ENCODE measurements around the gene DDA1.
"Not testable (repeated sequence)": the region's sequence is repeated elsewhere in the genome, so short reads cannot be mapped to it uniquely, and the experiment has no call there.

The DDA1 gene

DNA sequence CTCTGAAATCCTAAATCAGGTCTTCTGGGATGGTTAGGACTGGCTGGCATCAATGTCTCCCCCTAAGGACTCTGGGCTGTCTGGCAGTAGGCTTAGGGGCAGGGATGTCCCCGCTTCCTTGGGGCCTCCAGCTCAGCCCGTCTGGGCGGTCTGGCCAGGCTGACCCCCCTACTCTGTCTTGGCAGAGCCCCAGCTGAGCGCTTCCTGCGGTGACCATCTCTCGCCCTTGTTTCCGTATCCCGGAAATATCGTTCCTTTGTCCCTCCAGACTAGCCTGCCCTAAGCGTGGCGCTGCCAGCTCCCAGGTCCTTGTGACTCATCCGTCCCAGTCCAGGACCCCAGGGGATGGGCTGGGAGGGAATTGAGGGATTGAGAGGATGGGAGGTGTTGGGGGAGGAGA, 39.3 kb downstream of the DDA1 start:
- DNase-seq: no peak

DNA sequence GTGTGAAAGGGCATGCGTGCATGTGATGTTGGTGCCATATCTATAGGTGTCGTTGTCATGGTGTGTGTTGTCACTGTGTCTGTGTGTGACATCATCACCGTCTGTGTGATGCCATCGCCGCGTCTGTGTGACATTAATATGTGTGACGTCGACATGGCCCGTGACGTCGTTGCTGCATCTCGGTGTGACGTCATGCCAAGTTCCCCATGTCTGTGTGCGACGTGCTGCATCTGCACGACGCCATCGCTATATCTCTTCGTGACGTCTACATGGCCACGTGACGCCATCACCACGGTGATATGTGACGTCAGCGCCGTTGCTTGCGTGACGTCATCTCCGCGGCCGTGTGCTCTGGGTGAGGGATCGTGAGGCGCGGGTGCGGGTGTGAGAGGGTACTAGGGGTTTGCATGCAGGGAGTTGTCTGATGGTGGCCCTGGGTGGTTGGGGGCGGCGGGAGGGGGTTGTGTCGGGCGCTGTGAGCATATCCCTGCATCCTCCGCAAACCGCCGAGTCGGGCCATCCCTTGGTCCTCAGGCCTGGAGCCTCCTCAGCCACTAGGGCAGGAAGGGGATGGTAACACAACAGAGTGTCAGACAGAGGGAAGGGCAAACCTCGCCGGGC, 42.6 kb downstream of the DDA1 start:
- DNase-seq: no peak

DNA sequence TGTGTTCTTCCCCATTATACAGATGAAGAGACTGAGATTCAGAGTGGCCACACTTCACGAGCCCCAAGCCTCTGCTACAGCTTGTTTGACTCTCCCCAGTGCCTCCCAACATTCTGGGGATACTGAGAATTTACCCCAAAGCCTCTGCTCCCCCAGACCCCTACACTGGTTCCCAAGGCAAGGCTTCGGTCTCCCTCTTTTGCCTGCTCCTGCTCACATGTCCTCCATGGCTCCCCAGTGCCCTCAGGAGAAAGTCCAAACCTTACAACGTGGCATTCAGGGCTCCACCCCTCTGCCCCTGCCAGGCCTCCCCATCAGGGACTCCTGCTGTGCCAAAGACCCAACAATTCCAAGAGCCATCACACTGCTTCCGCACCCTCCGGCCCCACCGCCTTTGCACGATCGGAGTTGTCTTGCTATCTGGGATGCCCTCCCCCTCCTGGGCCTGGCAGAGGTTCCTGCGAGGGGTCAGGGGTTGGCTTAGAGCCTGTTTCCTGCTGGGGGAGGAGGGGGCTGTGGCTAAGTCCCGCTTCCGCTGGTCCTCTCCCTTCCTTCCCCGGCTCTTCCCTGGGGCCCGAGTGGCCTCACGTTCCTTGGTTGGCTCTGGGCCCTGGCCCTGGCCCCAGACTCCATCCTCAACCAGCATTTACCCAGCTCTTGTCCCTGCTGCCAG, 43.4 kb downstream of the DDA1 start:
- no peak for DNase-seq

DNA sequence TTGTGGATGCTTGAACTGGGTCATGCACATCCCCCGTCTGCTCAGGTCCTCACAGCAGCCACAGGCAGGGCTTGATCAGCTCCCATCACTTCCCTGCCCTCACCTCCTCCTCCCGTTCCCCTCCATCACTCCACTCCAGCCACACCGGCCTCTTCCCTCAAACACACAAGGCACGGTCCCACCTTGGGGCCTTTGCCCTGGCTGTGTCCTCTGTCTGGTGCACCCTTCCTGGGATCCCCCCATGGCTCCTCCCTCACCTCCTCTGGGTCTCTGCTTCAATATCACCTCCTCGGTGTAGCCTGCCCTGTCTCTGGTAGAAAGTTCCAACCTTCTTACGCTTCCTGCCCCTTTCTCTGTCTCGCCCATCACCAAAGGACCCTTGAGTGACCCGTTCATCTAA, 44.0 kb downstream of the DDA1 start:
- DNase-seq: no peak

GRCh38 chr19:17357078-17357666, 47.8 kb downstream of the DDA1 start:
- no peak for DNase-seq

- DNase-seq: no peak
Measured at GRCh38 chr19:17357724-17358123, 48.4 kb downstream of the DDA1 start.

- DNase-seq: no peak
Measured at GRCh38 chr19:17358395-17358794, 49.0 kb downstream of the DDA1 start.

DNA sequence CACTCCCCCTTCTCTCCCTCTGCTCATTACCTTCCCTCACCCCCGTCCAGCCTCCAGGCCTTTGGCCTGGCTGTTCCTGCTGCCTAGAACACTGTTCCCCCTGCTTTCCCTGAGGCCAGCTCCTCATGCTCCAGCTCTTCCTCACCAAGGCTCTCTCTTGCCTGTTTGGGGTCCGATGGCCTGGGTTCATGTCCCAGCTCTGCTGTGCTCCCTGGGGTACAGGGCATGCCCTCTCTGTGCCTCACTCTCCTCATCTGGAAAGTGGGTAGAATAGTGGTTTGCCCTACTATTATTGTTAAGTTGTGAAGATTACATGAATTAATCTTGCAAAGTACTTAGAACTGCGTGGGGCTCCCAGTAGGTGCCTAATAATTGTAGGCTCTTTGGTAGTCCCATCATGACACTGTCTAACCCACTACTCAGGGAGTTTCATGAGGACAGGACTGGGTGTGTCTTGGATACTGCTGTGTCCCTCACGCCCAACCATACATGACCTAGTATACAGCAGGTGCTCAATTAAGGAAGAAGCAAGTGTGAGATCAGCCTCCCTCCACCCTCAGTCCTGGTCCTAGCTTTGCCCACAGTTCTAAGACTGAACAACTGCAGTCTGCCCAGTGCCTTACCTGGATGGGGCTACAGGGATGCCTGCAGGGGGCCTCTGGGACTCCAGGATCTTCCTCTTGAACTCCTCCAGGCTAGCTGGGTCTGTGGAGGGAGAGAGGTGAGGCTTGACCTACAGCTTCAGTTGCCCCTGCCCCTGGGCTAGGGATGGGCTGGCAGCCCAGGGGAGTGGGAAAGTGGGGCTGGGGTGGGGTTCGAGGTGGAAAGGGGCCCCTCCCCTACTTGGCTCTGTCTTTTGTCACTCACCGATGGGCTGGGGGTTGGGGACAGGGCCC, 50.8 kb downstream of the DDA1 start:
- DNase-seq: no peak

- DNase-seq: not testable (repeated sequence)
Measured at GRCh38 chr19:17363852-17364605, 54.7 kb downstream of the DDA1 start.

DNA sequence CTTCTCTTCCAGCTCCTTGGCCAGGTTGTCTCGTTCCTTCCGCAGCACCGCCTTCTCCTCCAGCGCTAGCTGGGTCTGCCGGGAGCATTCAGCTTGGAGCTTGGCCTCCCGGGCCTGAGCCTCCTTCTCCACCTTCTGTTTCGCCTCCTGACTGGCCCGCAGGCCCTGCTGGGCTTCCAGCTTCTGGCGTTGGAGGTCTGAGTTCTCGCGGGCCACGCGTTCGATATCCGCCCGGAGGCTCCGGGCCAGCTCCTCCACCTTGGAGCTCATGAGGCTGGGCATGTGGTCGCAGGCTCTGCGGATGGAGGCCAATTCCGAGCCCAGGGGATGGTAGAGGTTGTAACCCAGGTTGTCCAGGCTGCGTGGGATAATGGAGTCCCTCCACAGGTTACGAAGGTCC, 56.0 kb downstream of the DDA1 start:
- DNase-seq: no peak

DNA sequence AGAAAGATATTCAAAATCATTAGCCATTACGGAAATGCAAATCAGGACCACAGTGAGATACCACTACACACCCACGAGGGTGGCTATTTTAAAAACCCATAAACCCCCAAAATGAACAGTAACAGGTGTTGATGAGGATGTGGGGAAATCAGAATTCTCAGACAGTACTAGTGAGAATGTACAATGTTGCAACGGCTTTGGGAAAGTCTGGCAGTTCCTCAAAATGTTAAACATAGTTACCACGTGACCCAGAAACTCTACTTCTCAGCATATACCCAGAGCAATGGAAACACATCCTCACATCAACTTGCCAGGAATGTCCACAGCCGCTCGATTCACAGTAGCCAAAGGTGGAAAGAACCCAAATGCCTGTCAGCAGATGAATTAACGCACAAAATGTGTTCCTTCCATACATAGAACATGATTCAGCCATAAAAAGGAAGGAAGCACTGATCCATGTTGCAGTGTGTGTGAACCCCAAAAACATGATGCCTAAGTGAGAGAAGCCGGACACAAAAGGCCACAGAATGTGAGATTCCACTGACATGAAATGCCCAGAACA, 60.7 kb downstream of the DDA1 start:
- peak; percentile 20 for DNase-seq

All from NCI-H226 (cell line).